Lower lobe of right lung (tissue), 2 donors: ENCODE results near the gene PHYKPL. TPM values are rescaled to one million over a fixed set of nuclear protein-coding genes. Genes with fewer than 3 reads are reported as not detected.

ENCODE experiments used
- ATAC-seq, 2 donors: fragments of 200-7000 bp; cut with Tn5 transposase; one replicate each; pipeline ENCODE4 v1.9.1; 2020 to 2022; ENCODE audit warnings: mild to moderate bottlenecking in 2 of 2, moderate library complexity in 2 of 2
- DNase-seq: peaks from one replicate; pipeline ENCODE4 v3.0.0-alpha.2; 2020
- H3K27ac ChIP-seq: fragments of 200-600 bp; one replicate; pipeline ENCODE4 v1.8.0; 2022
- H3K27me3 ChIP-seq: fragments of 200-600 bp; one replicate; pipeline ENCODE4 v1.8.0; 2022; ENCODE audit warnings: low read depth
- H3K36me3 ChIP-seq: fragments of 200-600 bp; one replicate; pipeline ENCODE4 v1.8.0; 2022; ENCODE audit warnings: mild to moderate bottlenecking
- H3K4me1 ChIP-seq: fragments of 200-600 bp; one replicate; pipeline ENCODE4 v1.8.0; 2022
- H3K4me3 ChIP-seq: fragments of 200-600 bp; one replicate; pipeline ENCODE4 v1.8.0; 2022; ENCODE audit warnings: mild to moderate bottlenecking
- H3K9me3 ChIP-seq: fragments of 200-600 bp; one replicate; pipeline ENCODE4 v1.8.0; 2022
- CTCF ChIP-seq: fragments of 200-600 bp; IDR thresholded peaks from one replicate; pipeline ENCODE4 v1.8.0; 2022; ENCODE audit warnings: antibody characterized with exemption, mild to moderate bottlenecking
- intact Hi-C: fragments of 100-400 bp; cut with DNase I; formaldehyde crosslinking; loops from one replicate; pipeline ENCODE4 v1.11.0; 2022
- total RNA-seq: library from RNA; stranded (reverse); fragmentation: NEBNext Ultra II Directional; extraction: Animal tissue kit (Norgen Biotek cat#: 25700); gene quantifications from one replicate; pipeline ENCODE4 v1.2.1, GENCODE V29; 2021
- donor health status: DM: no; HTN: yes; CAD: no; lungs with severe emphysema.

Gene PHYKPL
- total RNA-seq, 1 donor from 2014 or later = 101 TPM

GRCh38 chr5:178223828-178224335 lies 8.7 kb downstream of the PHYKPL start:
- DNase-seq = peak; percentile 61
- intact Hi-C loops = no loop called here
- TF ChIP-seq CTCF = no peak
- no peak overlapping the region for H3K4me3 ChIP-seq
- H3K27me3 ChIP-seq = no peaks in the 10 kb centered on the region
- no peak overlapping the region for H3K27ac ChIP-seq
- peak; percentile 77 to 85 for ATAC-seq
- peaks cover 77% of the 10 kb centered on the region for H3K36me3 ChIP-seq
- H3K4me1 ChIP-seq = no peaks in the 10 kb centered on the region
- H3K9me3 ChIP-seq = no peaks in the 10 kb centered on the region

GRCh38 chr5:178223196-178223773 lies 9.3 kb downstream of the PHYKPL start:
- H3K4me3 ChIP-seq = no peak overlapping the region
- intact Hi-C loops = no loop called here
- ATAC-seq (no peak), DNase-seq (peak; percentile 12)
- H3K27me3 ChIP-seq = no peaks in the 10 kb centered on the region
- H3K36me3 ChIP-seq = peaks cover 71% of the 10 kb centered on the region
- no peaks in the 10 kb centered on the region for H3K9me3 ChIP-seq
- TF ChIP-seq CTCF = no peak
- no peak overlapping the region for H3K27ac ChIP-seq
- H3K4me1 ChIP-seq = no peaks in the 10 kb centered on the region

GRCh38 chr5:178222292-178222691 lies 10.3 kb downstream of the PHYKPL start:
- intact Hi-C loops = no loop called here
- DNase-seq (peak; percentile 25), ATAC-seq (no peak)
- Histone ChIP-seq H3K9me3 (no peaks in the 10 kb centered on the region), H3K27ac (no peak overlapping the region), H3K36me3 (peaks cover 61% of the 10 kb centered on the region), H3K4me3 (no peak overlapping the region), H3K4me1 (no peaks in the 10 kb centered on the region), H3K27me3 (no peaks in the 10 kb centered on the region)
- no peak for TF ChIP-seq CTCF

- no peak overlapping the region for H3K27ac ChIP-seq
- H3K4me1 ChIP-seq = no peaks in the 10 kb centered on the region
- intact Hi-C loops = no loop called here
- DNase-seq (peak; percentile 9), ATAC-seq (no peak)
- no peaks in the 10 kb centered on the region for H3K9me3 ChIP-seq
- H3K4me3 ChIP-seq = no peak overlapping the region
- H3K36me3 ChIP-seq = peaks cover 62% of the 10 kb centered on the region
- H3K27me3 ChIP-seq = no peaks in the 10 kb centered on the region
- TF ChIP-seq CTCF = no peak
Observed at GRCh38 chr5:178221853-178222252, 10.7 kb downstream of the PHYKPL start.

GRCh38 chr5:178221282-178221681 lies 11.3 kb downstream of the PHYKPL start:
- H3K9me3 ChIP-seq = no peaks in the 10 kb centered on the region
- intact Hi-C loops = no loop called here
- H3K27me3 ChIP-seq = no peaks in the 10 kb centered on the region
- H3K4me1 ChIP-seq = peaks cover under 1% of the 10 kb centered on the region
- no peak overlapping the region for H3K27ac ChIP-seq
- DNase-seq = no peak
- no peak overlapping the region for H3K4me3 ChIP-seq
- ATAC-seq = no peak
- TF ChIP-seq CTCF = no peak
- peaks cover 64% of the 10 kb centered on the region for H3K36me3 ChIP-seq
